GM18520 (cell line): Measurements from ENCODE around the gene GATA6.

Experiments
- ATAC-seq: cut with Tn5 transposase; IDR thresholded peaks from one replicate; pipeline ENCODE4 v1.9.1; 2021; ENCODE audit not compliant: unreplicated experiment

Gene GATA6

GRCh38 chr18:22166069-22166950, 3.1 kb upstream of the GATA6 start:
- no peak for ATAC-seq

- ATAC-seq = no peak
Measured at GRCh38 chr18:22167091-22167470, 2.3 kb upstream of the GATA6 start.

- ATAC-seq = no peak
Measured at GRCh38 chr18:22167471-22168241, 1.7 kb upstream of the GATA6 start.

- ATAC-seq = no peak
Measured at GRCh38 chr18:22168360-22168921, 948 bp upstream of the GATA6 start.

- ATAC-seq = no peak
Measured at GRCh38 chr18:22169889-22170420, 566 bp downstream of the GATA6 start.

- ATAC-seq = no peak
Measured at GRCh38 chr18:22170421-22171257, 1.2 kb downstream of the GATA6 start.

- ATAC-seq = no peak
Measured at GRCh38 chr18:22171258-22172119, 2.1 kb downstream of the GATA6 start.

- ATAC-seq = no peak
Measured at GRCh38 chr18:22172120-22172582, 2.8 kb downstream of the GATA6 start.

- ATAC-seq = no peak
Measured at GRCh38 chr18:22172594-22173049, 3.2 kb downstream of the GATA6 start.

GRCh38 chr18:22173221-22173927, 4.0 kb downstream of the GATA6 start:
- ATAC-seq = no peak

GRCh38 chr18:22173928-22174301, 4.5 kb downstream of the GATA6 start:
- no peak for ATAC-seq

- ATAC-seq = no peak
Measured at GRCh38 chr18:22174341-22175145, 5.2 kb downstream of the GATA6 start.

- no peak for ATAC-seq
Measured at GRCh38 chr18:22175346-22175745, 6.0 kb downstream of the GATA6 start.

GRCh38 chr18:22176420-22177326, 7.3 kb downstream of the GATA6 start:
- ATAC-seq = no peak

- no peak for ATAC-seq
Measured at GRCh38 chr18:22177327-22177871, 8.0 kb downstream of the GATA6 start.

GRCh38 chr18:22179174-22179573, 9.8 kb downstream of the GATA6 start:
- no peak for ATAC-seq

- no peak for ATAC-seq
Measured at GRCh38 chr18:22179631-22180030, 10.2 kb downstream of the GATA6 start.
